Liver (tissue), 9 donors: ENCODE data around the gene ERMAP. TPM values are rescaled to one million over a fixed set of nuclear protein-coding genes. Genes with fewer than 3 reads are reported as not detected.
"Not testable (repeated sequence)": the region's sequence is repeated elsewhere in the genome, so short reads cannot be mapped to it uniquely, and the experiment has no call there.

Experiments used
- DNase-seq: peaks from one replicate; pipeline ENCODE4 v3.0.0-alpha.2; 2017; ENCODE audit warnings: low spot score
- H3K27ac ChIP-seq, 2 donors: one replicate each; pipeline ENCODE4 v1.7.0; 2013; ENCODE audit warnings: inconsistent platforms in 2 of 2, low read length in 2 of 2, control low read depth in 1 of 2, low read depth in 1 of 2, mild to moderate bottlenecking in 1 of 2
- H3K27me3 ChIP-seq, 4 donors: one replicate each; pipeline versions ENCODE4 v1.6.1 to v1.7.0; 2013; ENCODE audit warnings: low read length in 3 of 4, inconsistent platforms in 1 of 4, mild to moderate bottlenecking in 1 of 4, moderate library complexity in 1 of 4; ENCODE audit not compliant: control insufficient read depth in 4 of 4, insufficient read depth in 4 of 4
- H3K36me3 ChIP-seq, 4 donors: one replicate each; pipeline versions ENCODE4 v1.6.1 to v1.7.0; 2013; ENCODE audit warnings: low read length in 3 of 4, mild to moderate bottlenecking in 3 of 4, low read depth in 1 of 4, moderate library complexity in 1 of 4; ENCODE audit not compliant: control insufficient read depth in 4 of 4, insufficient read depth in 3 of 4
- H3K4me1 ChIP-seq, 4 donors: one replicate each; pipeline versions ENCODE4 v1.6.1 to v1.7.0; 2013; ENCODE audit warnings: low read length in 3 of 4, mild to moderate bottlenecking in 3 of 4, moderate library complexity in 1 of 4; ENCODE audit not compliant: control insufficient read depth in 4 of 4, insufficient read depth in 4 of 4
- H3K4me3 ChIP-seq, 3 donors: one replicate each; pipeline versions ENCODE4 v1.6.1 to v1.7.0; 2013; ENCODE audit warnings: low read length in 3 of 3, control low read depth in 1 of 3, low read depth in 1 of 3, mild to moderate bottlenecking in 1 of 3
- H3K9ac ChIP-seq, 2 donors: one replicate each; pipeline ENCODE4 v1.7.0; 2013; ENCODE audit warnings: low read length in 2 of 2, mild to moderate bottlenecking in 2 of 2, moderate library complexity in 2 of 2, control low read depth in 1 of 2, low read depth in 1 of 2
- H3K9me3 ChIP-seq, 4 donors: one replicate each; pipeline versions ENCODE4 v1.6.1 to v1.7.0; 2013; ENCODE audit warnings: low read length in 3 of 4; ENCODE audit not compliant: control insufficient read depth in 4 of 4
- EGR1 ChIP-seq, 2 donors: IDR thresholded peaks; 2 replicates each; pipeline ENCODE4 v1.6.1; 2016 to 2018; ENCODE audit warnings: antibody characterized with exemption in 2 of 2, low read depth in 2 of 2
- FOXA1 ChIP-seq: IDR thresholded peaks from 2 replicates; pipeline ENCODE4 v1.6.1; 2016; ENCODE audit warnings: antibody characterized with exemption
- FOXA2 ChIP-seq: IDR thresholded peaks from 2 replicates; pipeline ENCODE4 v1.6.1; 2016; ENCODE audit warnings: antibody characterized with exemption
- GABPA ChIP-seq, 2 donors: IDR thresholded peaks in 1 of 2; conservative IDR thresholded peaks in 1 of 2; 2 replicates each; pipeline ENCODE4 v1.6.1; 2016; ENCODE audit warnings: antibody characterized with exemption in 2 of 2, mild to moderate bottlenecking in 1 of 2, moderate library complexity in 1 of 2
- HNF4A ChIP-seq, 2 donors: conservative IDR thresholded peaks; 2 replicates each; pipeline ENCODE4 v1.6.1; 2016; ENCODE audit warnings: antibody characterized with exemption in 2 of 2, mild to moderate bottlenecking in 2 of 2
- HNF4G ChIP-seq: IDR thresholded peaks from 2 replicates; pipeline ENCODE4 v1.6.1; 2016; ENCODE audit warnings: antibody characterized with exemption
- JUND ChIP-seq, 2 donors: IDR thresholded peaks; 2 replicates each; pipeline ENCODE4 v1.6.1; 2016; ENCODE audit warnings: antibody characterized with exemption in 2 of 2
- MAX ChIP-seq: IDR thresholded peaks from 2 replicates; pipeline ENCODE4 v1.6.1; 2016; ENCODE audit warnings: antibody characterized with exemption
- NR2F2 ChIP-seq: IDR thresholded peaks from 2 replicates; pipeline ENCODE4 v1.6.1; 2016; ENCODE audit warnings: antibody characterized with exemption
- RAD21 ChIP-seq, 2 donors: IDR thresholded peaks; 2 replicates each; pipeline ENCODE4 v1.6.1; 2016; ENCODE audit warnings: antibody characterized with exemption in 2 of 2, mild to moderate bottlenecking in 2 of 2
- REST ChIP-seq: IDR thresholded peaks from 2 replicates; pipeline ENCODE4 v1.6.1; 2016; ENCODE audit warnings: antibody characterized with exemption, mild to moderate bottlenecking
- RXRA ChIP-seq, 2 donors: IDR thresholded peaks; 2 replicates each; pipeline ENCODE4 v1.6.1; 2017 to 2018; ENCODE audit warnings: antibody characterized with exemption in 2 of 2, mild to moderate bottlenecking in 1 of 2
- SP1 ChIP-seq: IDR thresholded peaks from 2 replicates; pipeline ENCODE4 v1.6.1; 2018; ENCODE audit warnings: antibody characterized with exemption, mild to moderate bottlenecking
- TAF1 ChIP-seq: conservative IDR thresholded peaks from 2 replicates; pipeline ENCODE4 v1.6.1; 2016; ENCODE audit warnings: antibody characterized with exemption, mild to moderate bottlenecking
- YY1 ChIP-seq: IDR thresholded peaks from 2 replicates; pipeline ENCODE4 v1.6.1; 2016; ENCODE audit warnings: antibody characterized with exemption, mild to moderate bottlenecking
- ZBTB33 ChIP-seq: IDR thresholded peaks from 2 replicates; pipeline ENCODE4 v1.6.1; 2016; ENCODE audit warnings: antibody characterized with exemption
- WGBS: extraction: QIAGEN DNeasy Blood & Tissue Kit; methylation state at CpG from one replicate; pipeline ENCODE4 v1.1.7; 2013; 5-methylcytosine and 5-hydroxymethylcytosine counted together
- polyA plus RNA-seq, 2 donors: library from polyadenylated mRNA; stranded (reverse) in 1 of 2; unstranded in 1 of 2; fragments of 200-250 nt in 1 of 2; fragments of >200 nt in 1 of 2; fragmentation: Nextera tagmentation in 1 of 2; extraction: Ambion mirVana in 1 of 2; gene quantifications; one replicate each; pipeline versions ENCODE4 v1.2.1 to v1.2.3, GENCODE V29; 2013 to 2015
- total RNA-seq, 2 donors: library from RNA; depleted of rRNA; stranded (reverse); fragments of >200 nt; gene quantifications; one replicate each; pipeline ENCODE4 v1.2.3, GENCODE V29; 2014
- TF ChIP-seq, protein P1 (sequence below): IDR thresholded peaks from 2 replicates; pipeline ENCODE4 v1.6.1; 2016; ENCODE audit warnings: antibody characterized with exemption
- TF ChIP-seq, protein P2 (sequence below): fragments of 150-350 bp; IDR thresholded peaks from 2 replicates; pipeline ENCODE4 v1.5.1; 2017; ENCODE audit warnings: improper control_type of control experiment, low read depth, low read length; ENCODE audit not compliant: missing input control
- donor health status: healthy.
- donor health status: healthy.
- donor health status: healthy.
- donor health status: healthy.
- donor health status: healthy.

Gene ERMAP
- total and polyA plus RNA-seq, 4 donors, result 3.9 to 96.9 (median 9.0) TPM

- TF ChIP-seq, protein P1, sequence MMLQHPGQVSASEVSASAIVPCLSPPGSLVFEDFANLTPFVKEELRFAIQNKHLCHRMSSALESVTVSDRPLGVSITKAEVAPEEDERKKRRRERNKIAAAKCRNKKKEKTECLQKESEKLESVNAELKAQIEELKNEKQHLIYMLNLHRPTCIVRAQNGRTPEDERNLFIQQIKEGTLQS, result no peak
- TF ChIP-seq JUND (IDR thresholded peaks at IDR 0.05), result no peak
Observed at GRCh38 chr1:42853116-42853884, 36.4 kb downstream of the ERMAP start (continued).

DNA sequence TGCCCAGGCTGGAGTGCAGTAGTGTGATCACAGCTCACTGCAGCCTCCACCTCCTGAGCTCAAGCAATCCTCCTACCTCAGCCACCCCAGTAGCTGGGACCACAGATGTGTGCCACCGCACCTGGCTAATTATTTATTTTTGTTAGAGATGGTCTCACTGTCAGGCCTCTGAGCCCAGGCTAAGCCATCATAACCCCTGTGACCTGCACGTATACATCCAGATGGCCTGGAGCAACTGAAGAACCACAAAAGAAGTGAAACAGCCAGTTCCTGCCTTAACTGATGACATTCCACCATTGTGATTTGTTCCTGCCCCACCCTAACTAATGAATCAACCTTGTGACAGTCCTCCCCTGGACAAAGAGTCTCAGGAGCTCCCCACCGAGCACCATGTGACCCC, 39.6 kb downstream of the ERMAP start:
- H3K27me3 ChIP-seq, H3K9me3 ChIP-seq, H3K4me3 ChIP-seq, H3K36me3 ChIP-seq, DNase-seq, H3K4me1 ChIP-seq, H3K9ac ChIP-seq, H3K27ac ChIP-seq: not testable (repeated sequence)
- 95% methylated on average over 3 of the region's 3 CpGs for WGBS

- H3K4me3 ChIP-seq, H3K27me3 ChIP-seq, H3K9me3 ChIP-seq, H3K36me3 ChIP-seq, H3K9ac ChIP-seq, H3K4me1 ChIP-seq, H3K27ac ChIP-seq, DNase-seq: not testable (repeated sequence)
- 77% methylated on average over 5 of the region's 5 CpGs for WGBS
Observed at GRCh38 chr1:42859366-42859765, 42.4 kb downstream of the ERMAP start.

DNA sequence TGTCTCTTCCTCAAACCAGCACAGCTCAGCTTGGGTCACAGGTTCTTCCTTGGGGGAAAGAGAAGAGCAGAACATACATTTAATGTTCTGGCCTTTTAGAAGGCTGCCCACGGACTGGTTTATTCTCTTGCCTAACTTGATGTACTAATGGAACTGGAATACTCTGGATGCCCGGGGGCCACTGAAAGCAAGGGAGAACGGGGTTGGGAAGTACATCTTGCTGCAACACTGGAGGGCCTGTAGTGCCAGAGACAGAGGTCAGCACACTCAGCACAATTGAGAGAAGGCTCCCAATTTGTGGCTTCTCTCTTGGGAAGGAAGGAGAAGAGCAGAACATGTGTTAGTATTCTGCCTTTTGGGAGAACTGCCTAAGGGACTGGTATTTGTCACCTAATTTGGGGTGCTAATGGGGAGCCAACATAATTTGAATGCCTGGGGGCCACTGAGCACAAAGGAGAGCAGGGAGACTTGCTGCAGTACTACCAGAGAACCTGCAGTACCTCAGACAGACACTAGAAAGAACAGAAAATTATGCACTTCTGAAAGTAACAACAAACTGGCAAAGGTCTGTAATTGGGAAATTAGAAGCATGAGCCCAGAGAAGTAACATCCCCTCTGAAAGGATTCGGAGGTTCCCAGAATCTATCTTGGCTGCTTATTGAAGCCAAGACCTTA, 43.6 kb downstream of the ERMAP start:
- Histone ChIP-seq H3K4me3 (no peak overlapping the region), H3K4me1 (no peaks in the 10 kb centered on the region), H3K9me3 (peaks cover 0 to 3% (median 0%) of the 10 kb centered on the region in 4 donors), H3K27ac (no peak overlapping the region), H3K36me3 (no peaks in the 10 kb centered on the region), H3K9ac (no peak overlapping the region), H3K27me3 (no peaks in the 10 kb centered on the region)
- DNase-seq, result no peak
- TF ChIP-seq HNF4A (conservative IDR thresholded peaks at IDR 0.05) (no peak), TAF1 (no peak), EGR1 (IDR thresholded peaks at IDR 0.05; ENCODE audit: low read depth in 2 of 2) (no peak), SP1 (no peak), RAD21 (IDR thresholded peaks at IDR 0.05) (no peak), NR2F2 (no peak), HNF4G (no peak), RXRA (IDR thresholded peaks at IDR 0.05) (no peak), REST (no peak), ZBTB33 (no peak), JUND (IDR thresholded peaks at IDR 0.05) (no peak), YY1 (no peak), GABPA (IDR thresholded peaks at IDR 0.05 in 1 of 2, conservative IDR thresholded peaks at IDR 0.05 in 1 of 2) (no peak), FOXA1 (no peak), FOXA2 (no peak), MAX (no peak)
- TF ChIP-seq, protein P2, sequence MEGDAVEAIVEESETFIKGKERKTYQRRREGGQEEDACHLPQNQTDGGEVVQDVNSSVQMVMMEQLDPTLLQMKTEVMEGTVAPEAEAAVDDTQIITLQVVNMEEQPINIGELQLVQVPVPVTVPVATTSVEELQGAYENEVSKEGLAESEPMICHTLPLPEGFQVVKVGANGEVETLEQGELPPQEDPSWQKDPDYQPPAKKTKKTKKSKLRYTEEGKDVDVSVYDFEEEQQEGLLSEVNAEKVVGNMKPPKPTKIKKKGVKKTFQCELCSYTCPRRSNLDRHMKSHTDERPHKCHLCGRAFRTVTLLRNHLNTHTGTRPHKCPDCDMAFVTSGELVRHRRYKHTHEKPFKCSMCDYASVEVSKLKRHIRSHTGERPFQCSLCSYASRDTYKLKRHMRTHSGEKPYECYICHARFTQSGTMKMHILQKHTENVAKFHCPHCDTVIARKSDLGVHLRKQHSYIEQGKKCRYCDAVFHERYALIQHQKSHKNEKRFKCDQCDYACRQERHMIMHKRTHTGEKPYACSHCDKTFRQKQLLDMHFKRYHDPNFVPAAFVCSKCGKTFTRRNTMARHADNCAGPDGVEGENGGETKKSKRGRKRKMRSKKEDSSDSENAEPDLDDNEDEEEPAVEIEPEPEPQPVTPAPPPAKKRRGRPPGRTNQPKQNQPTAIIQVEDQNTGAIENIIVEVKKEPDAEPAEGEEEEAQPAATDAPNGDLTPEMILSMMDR, result no peak
- TF ChIP-seq, protein P1, result no peak
- WGBS, result 74% methylated on average over 4 of the region's 4 CpGs
